NCI-H2081 treated with DMSO at 0.1 percent for 48 hours (cell line): ENCODE data around the gene ATF7.

Source experiments
- DNase-seq: peaks from one replicate; lab custom pipeline; 2025; lab: John Stamatoyannopoulos, UW

Gene ATF7

DNA sequence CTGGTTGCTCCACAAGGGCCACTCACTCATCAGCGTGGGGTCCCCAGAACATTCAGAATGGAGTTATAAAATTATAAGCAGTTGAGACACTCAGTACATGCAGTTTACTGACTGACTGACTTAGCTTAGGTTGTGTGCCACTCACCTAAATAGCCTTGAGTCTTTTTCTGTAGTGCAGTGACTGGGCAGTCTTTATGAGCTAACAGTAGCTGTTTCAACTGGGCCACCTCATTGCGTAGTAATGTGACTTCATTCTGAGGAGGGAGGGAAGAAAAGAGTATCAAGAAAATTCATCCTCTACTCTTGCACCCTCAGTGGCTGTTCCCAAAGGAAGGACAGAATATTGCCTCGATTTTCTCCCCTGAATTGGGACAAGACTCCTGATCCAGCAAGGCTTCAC is 103.1 kb downstream of the ATF7 start:
- no peak for DNase-seq

GRCh38 chr12:53518381-53518780 is 107.8 kb downstream of the ATF7 start:
- no peak for DNase-seq

DNA sequence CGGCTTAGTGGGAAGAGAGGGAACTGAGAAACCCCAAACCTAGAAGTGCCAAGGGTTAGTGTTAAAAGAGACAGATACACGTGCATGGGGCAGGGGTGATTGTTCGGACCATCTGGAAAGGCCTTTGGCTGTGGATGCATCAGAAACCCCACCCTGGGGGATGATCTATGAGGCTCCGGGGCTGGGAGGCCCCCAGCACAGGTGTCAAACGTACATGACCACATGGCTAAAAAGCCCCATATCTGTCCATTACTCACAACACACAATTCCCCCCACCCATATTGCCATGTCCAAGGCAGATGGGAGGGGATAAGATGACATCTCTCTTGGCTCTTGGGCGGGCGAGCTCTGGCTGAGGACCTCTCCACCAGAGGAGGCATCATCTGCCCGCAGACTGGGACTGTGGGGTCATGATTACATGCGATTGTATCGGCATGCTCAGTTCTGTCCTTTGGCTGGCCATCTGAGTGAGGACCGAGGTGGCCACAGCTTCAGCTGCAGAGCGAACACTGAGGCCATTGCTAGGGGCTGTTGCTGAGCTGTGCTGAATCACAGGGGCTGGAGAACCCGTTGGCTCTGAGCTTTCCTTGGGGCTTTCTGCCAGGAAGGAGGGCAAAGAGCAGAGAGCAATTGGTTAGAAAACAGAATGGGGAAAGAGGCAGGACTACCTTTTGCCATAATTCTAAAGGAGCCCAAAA is 109.3 kb downstream of the ATF7 start:
- DNase-seq: no peak

DNA sequence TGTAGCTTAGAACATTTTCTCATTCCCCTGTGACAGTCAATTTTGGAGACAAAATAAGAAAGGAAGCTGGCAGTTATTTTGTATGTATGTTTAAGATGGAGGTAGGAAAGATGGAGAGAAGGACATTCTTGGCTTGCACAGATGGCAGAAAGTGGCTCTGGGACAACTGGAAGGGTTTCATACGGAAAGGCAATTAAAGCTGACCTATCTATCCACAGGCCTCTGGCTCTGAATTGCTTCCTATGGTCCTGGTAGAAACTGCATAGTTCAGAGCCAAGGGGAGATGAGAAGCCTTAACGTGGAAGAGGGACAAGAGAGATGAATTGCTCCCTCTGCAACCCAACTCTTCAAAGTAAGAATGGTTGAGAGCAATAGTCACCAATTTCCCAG is 110.9 kb downstream of the ATF7 start:
- no peak for DNase-seq

- DNase-seq: no peak
These were observed 111.4 kb downstream of the ATF7 start for GRCh38 chr12:53514628-53515290.

DNA sequence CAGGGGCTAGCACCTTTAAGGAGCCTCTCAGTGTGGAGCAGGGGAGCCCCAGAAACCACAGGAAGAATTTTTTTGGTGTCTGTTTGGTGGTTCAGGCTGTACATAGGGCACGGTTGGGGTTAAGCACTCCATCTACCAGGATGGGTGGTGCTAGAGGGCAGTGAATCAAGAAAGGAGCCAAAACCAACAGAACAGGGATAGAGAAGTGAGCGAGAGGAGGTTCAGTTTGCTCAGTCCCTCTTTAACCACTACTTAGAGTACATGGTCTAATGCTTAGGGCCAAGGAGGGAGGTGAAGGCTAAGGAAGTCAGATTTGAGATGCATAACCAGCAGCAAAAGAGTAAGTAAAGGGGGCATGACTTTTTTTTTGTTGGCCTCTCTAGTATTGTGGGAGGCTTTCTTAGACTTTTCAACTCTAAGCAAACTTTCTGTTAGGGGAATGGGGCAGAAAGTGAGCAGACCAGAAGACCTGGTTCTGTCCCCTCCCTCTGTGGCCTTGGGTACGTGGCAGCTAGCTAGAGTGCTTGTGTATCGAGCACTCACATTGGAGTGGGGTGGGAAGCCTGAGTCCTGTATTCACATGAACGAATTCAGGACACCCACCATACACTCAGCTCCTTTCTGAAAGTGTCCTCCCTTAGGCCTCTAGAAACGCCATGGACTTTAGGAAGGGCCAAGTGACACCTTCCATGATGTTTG is 112.3 kb downstream of the ATF7 start:
- DNase-seq: no peak

DNA sequence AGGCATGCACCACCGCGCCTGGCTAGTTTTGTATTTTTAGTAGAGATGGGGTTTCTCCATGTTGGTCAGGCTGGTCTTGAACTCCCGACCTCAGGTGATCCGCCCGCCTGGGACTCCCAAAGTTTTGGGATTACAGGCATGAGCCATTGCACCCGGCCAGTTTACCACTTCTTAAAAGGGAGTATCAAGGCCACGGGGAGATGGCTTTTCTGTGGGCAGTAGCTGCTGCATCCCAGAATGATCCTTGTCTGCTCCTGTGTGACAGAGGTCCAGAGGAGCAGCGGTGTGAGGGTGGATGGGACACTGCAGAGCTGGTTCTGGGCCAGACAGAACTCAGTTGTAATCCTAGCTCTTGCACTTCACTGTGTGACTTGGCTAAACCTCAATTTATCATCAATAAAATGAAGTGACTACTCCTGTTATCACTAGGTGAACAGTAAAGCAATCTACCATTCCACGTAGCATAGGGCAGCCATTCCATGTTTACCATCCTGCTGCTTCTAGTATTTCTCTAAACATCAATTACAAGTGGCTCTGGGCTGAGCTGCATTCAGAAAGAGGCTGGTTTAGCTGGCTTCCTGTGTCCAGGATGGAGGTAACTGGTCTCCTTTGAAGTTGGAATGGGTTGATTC is 115.9 kb downstream of the ATF7 start:
- no peak for DNase-seq

- peak; percentile 39 for DNase-seq
These were observed 117.5 kb downstream of the ATF7 start for GRCh38 chr12:53508534-53509170.

DNA sequence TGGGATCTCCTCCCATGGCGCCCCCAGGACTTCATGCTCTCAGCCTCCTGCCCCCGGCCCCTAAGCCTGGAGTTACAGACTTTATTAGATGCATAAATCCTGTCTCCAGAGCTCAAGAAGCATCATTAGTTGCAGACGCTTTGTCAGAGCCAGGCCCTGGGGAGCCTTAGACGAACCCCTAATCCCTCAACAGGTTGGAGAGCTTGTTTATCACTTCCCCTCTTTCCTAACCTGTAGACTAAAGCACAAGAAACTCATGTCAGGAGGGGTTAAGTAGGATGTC is 118.6 kb downstream of the ATF7 start:
- no peak for DNase-seq

GRCh38 chr12:53506881-53507602 is 119.1 kb downstream of the ATF7 start, which contains the start of gene NPFF:
Gene NPFF (minus strand): TSS chr12:53507484. CDS start chr12:53507474, 10 bp downstream.
- DNase-seq: no peak

- no peak for DNase-seq
These were observed 119.8 kb downstream of the ATF7 start for GRCh38 chr12:53506450-53506785.

DNA sequence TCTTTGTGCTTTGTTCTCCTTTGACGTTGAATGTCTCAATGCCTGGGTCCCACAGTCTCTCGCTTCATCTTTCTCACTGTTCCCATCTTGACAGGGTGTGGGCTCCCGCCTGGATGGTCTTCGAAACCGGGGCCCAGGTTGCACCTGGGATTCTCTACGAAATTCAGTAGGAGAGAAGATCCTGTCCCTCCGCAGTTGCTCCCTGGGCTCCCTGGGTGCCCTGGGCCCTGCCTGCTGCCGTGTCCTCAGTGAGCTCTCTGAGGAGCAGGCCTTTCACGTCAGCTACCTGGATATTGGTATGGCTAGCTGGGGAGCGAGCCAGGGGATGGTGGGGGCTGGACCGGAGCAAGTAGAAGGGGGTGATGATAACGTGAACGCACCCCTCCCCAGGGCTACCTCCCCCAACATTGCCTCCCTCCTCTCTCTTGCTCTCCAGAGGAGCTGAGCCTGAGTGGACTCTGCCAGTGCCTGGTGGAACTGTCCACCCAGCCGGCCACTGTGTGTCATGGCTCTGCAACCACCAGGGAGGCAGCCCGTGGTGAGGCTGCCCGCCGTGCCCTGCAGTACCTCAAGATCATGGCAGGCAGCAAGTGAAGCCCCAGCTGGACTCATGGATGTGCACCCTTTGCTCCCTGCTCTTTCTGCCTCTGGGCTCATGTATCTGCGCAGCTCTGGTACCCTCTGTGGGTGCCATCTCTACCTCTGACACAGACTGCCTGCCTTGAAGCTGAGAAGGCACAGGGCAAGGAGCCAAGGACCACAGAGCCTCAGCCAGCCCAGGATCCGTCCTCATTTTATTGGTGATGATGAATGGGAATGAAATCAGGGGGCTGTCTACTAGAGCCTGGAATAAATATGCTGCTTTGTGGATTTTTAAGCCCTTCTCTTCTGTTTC is 120.4 kb downstream of the ATF7 start:
- no peak for DNase-seq

DNA sequence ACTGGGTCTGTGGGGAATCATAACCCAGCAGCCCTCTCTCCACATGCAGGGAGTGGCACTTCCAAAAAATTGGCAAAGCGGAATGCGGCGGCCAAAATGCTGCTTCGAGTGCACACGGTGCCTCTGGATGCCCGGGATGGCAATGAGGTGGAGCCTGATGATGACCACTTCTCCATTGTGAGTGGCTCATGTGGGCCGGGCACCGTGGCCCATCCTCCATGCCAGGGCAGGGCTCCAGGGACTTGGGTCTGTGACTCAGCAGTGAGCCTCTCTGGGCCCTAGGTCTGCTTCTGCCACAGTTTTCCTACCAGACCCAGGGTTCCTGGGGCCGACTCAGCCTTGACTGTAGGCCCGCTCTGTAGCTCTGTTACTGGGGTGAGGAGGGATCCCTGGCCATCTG is 121.1 kb downstream of the ATF7 start:
- DNase-seq: no peak

- no peak for DNase-seq
These were observed 121.9 kb downstream of the ATF7 start for GRCh38 chr12:53504004-53504920.

GRCh38 chr12:53502983-53503728 is 123.0 kb downstream of the ATF7 start:
- no peak for DNase-seq

DNA sequence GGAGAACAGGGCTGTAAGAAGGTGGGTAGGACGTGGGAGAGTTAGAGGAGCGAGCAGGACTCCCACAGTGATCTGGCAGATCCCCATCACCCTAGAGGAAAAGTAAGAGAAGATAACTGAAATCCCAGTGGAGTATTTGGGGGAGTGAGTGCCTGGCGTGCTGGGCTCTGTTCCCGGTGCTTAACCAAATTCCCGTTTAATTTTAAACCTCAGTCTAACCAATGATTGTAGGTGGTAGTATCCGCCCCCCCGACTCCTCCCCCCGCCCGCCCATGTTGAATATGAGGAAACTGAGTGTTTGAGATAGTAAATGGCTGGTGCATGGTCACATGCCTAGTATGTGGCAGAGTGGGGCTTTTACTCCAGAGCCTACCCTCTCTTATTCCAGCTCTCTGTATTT is 123.9 kb downstream of the ATF7 start:
- no peak for DNase-seq

GRCh38 chr12:53501615-53502181 is 124.5 kb downstream of the ATF7 start:
- no peak for DNase-seq

DNA sequence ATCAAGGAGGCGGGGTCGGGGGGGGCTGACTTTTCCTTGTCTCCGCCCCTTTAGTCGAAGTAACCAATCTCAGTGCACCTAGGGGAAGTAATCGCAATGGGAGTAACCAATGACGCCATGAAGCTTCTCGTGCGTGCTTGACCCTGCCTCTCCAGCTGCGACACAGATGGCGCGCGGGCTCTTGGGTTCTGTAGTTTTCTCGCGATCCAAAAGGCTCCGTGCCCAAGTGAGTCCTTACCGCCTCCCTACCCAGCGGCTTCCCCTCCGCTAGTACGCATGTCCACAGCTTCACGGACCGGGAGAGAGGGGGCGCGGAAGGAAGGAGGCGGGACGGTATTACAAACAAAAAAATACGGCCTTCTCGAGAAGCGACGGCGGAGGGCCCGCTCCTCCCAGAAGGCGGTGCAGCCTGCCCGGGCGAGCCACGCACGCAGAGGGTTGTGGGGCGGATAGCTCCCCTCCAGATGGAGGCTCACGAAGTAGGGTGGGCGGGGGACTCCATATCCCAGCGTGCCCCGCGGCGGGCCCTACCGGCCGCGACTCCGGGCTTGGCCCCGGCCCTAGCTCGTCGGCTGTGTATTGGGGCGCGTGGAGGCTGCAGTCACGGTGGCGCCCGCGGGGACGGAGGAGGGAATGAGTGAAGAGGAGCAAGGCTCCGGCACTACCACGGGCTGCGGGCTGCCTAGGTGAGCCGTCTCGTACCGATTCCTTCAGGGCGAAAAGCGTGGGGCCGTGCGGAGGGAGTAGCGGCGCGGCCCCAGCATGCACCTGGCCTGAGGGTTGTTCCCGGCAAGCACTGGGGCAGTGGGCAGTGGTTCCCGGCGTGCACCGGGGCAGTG is 125.2 kb downstream of the ATF7 start, which contains the start of gene TARBP2:
TARBP2 (plus strand) TSS at position 508 of the 839 bp plus-strand sequence; CDS start at position 634, 126 bp downstream.
- peak; percentile 99 for DNase-seq
